Neuronal stem cell (in vitro differentiated cells): ENCODE data around the gene TBL3.

Source experiments
- DNase-seq: peaks from one replicate; pipeline ENCODE4 v3.0.0-alpha.2; 2013; ENCODE audit warnings: low spot score
- H2AFZ ChIP-seq: one replicate; pipeline ENCODE4 v1.6.1; 2013; ENCODE audit warnings: mild to moderate bottlenecking, low read length, inconsistent platforms
- H2AK5ac ChIP-seq: 2 replicates; pipeline ENCODE4 v1.6.1; 2013; ENCODE audit warnings: low read depth, mild to moderate bottlenecking, inconsistent platforms, low read length, moderate library complexity, mixed read lengths
- H2BK120ac ChIP-seq: 2 replicates; pipeline ENCODE4 v1.6.1; 2013; ENCODE audit warnings: low read depth, mild to moderate bottlenecking, inconsistent platforms, low read length, moderate library complexity, mixed read lengths
- H2BK12ac ChIP-seq: one replicate; pipeline ENCODE4 v1.6.1; 2013; ENCODE audit warnings: low read length, inconsistent platforms
- H2BK15ac ChIP-seq: 2 replicates; pipeline ENCODE4 v1.6.1; 2013; ENCODE audit warnings: mild to moderate bottlenecking, low read length, inconsistent platforms, mixed read lengths
- H2BK5ac ChIP-seq: one replicate; pipeline ENCODE4 v1.6.1; 2013; ENCODE audit warnings: inconsistent platforms, mild to moderate bottlenecking, low read length, moderate library complexity
- H3K14ac ChIP-seq: one replicate; pipeline ENCODE4 v1.6.1; 2013; ENCODE audit warnings: low read length, inconsistent platforms
- H3K18ac ChIP-seq: 2 replicates; pipeline ENCODE4 v1.6.1; 2013; ENCODE audit warnings: low read length, inconsistent platforms
- H3K23ac ChIP-seq: 2 replicates; pipeline ENCODE4 v1.6.1; 2013; ENCODE audit warnings: low read depth, mild to moderate bottlenecking, mixed read lengths, low read length, inconsistent platforms; ENCODE audit not compliant: poor library complexity
- H3K27ac ChIP-seq: replicated peaks from 3 replicates; pipeline ENCODE4 v1.5.1; 2013; ENCODE audit warnings: low read length, inconsistent platforms
- H3K27me3 ChIP-seq, 3 experiments: 2 replicates each; pipeline ENCODE4 v1.6.1; 2013; ENCODE audit warnings: low read length in 3 of 3, mild to moderate bottlenecking in 2 of 3, inconsistent platforms in 1 of 3, low read depth in 1 of 3, mixed read lengths in 1 of 3, moderate library complexity in 1 of 3; ENCODE audit not compliant: control insufficient read depth in 3 of 3, insufficient read depth in 3 of 3
- H3K36me3 ChIP-seq, 2 donors: replicated peaks in 1 of 2; 2 replicates each; pipeline ENCODE4 v1.6.1; 2013; ENCODE audit warnings: low read length in 2 of 2; ENCODE audit not compliant: control insufficient read depth in 2 of 2, insufficient read depth in 2 of 2
- H3K4ac ChIP-seq: 2 replicates; pipeline ENCODE4 v1.6.1; 2013; ENCODE audit warnings: inconsistent platforms, mild to moderate bottlenecking, low read length, moderate library complexity
- H3K4me1 ChIP-seq, 2 donors: 1 replicate in 1 of 2; 2 replicates in 1 of 2; pipeline ENCODE4 v1.6.1; 2013; ENCODE audit warnings: low read length in 2 of 2, low read depth in 1 of 2; ENCODE audit not compliant: control insufficient read depth in 2 of 2, insufficient read depth in 1 of 2
- H3K4me2 ChIP-seq: one replicate; pipeline ENCODE4 v1.6.1; 2013; ENCODE audit warnings: mild to moderate bottlenecking, low read length, inconsistent platforms; ENCODE audit not compliant: insufficient read depth, poor library complexity, severe bottlenecking
- H3K4me3 ChIP-seq, 2 donors: 2 replicates each; pipeline ENCODE4 v1.5.1; 2013; ENCODE audit warnings: low read length in 2 of 2, mild to moderate bottlenecking in 2 of 2, inconsistent platforms in 1 of 2, moderate library complexity in 1 of 2
- H3K79me1 ChIP-seq: one replicate; pipeline ENCODE4 v1.6.1; 2013; ENCODE audit warnings: low read depth, mild to moderate bottlenecking, inconsistent platforms, low read length, moderate library complexity
- H3K9ac ChIP-seq: one replicate; pipeline ENCODE4 v1.6.1; 2013; ENCODE audit warnings: mild to moderate bottlenecking, low read depth, low read length, inconsistent platforms; ENCODE audit not compliant: poor library complexity
- H3K9me3 ChIP-seq, 2 donors: replicated peaks in 1 of 2; 2 replicates each; pipeline versions ENCODE3 to v1.6.1; 2013; ENCODE audit warnings: low read length in 2 of 2, mild to moderate bottlenecking in 2 of 2, inconsistent platforms in 1 of 2, low read depth in 1 of 2, mixed read lengths in 1 of 2, moderate library complexity in 1 of 2; ENCODE audit not compliant: control insufficient read depth in 2 of 2, insufficient read depth in 1 of 2
- H4K8ac ChIP-seq: one replicate; pipeline ENCODE4 v1.6.1; 2013; ENCODE audit warnings: low read depth, mild to moderate bottlenecking, inconsistent platforms, low read length, moderate library complexity
- H4K91ac ChIP-seq: one replicate; pipeline ENCODE4 v1.6.1; 2013; ENCODE audit warnings: low read length, low read depth, mild to moderate bottlenecking, inconsistent platforms; ENCODE audit not compliant: poor library complexity
- WGBS, 2 donors: extraction: QIAGEN DNeasy Blood & Tissue Kit; methylation state at CpG; one replicate each; pipeline ENCODE4 v1.1.7; 2013; ENCODE audit warnings: missing lambda C conversion rate in 2 of 2, mixed read lengths in 1 of 2; ENCODE audit not compliant: insufficient read length in 2 of 2, insufficient replicate concordance in 1 of 2; ENCODE audit errors: extremely low coverage in 2 of 2; 5-methylcytosine and 5-hydroxymethylcytosine counted together

TBL3 gene

GRCh38 chr16:1926271-1926670, 45.6 kb upstream of the TBL3 start:
- H4K8ac ChIP-seq = no peak overlapping the region
- no peak overlapping the region for H3K14ac ChIP-seq
- peak overlapping the region; percentile 12 for H3K9ac ChIP-seq
- H3K18ac ChIP-seq = no peak overlapping the region
- H3K4me2 ChIP-seq = no peak overlapping the region
- no peak overlapping the region for H3K27ac ChIP-seq
- H3K27me3 ChIP-seq = peaks cover 0 to 54% (median 20%) of the 10 kb centered on the region in 3 experiments
- H2BK5ac ChIP-seq = peak overlapping the region; percentile 43
- no peak overlapping the region for H2AFZ ChIP-seq
- H4K91ac ChIP-seq = no peak overlapping the region
- no peak overlapping the region for H2BK12ac ChIP-seq
- no CpG with 5 or more reads among the region's 11 CpGs for WGBS, 2 donors
- no peak overlapping the region for H2BK120ac ChIP-seq
- H2AK5ac ChIP-seq = peak overlapping the region; percentile 86
- no peaks in the 10 kb centered on the region for H3K36me3 ChIP-seq
- H3K4ac ChIP-seq = no peak overlapping the region
- H3K4me3 ChIP-seq = no peak overlapping the region
- no peak overlapping the region for H2BK15ac ChIP-seq
- H3K4me1 ChIP-seq = peaks cover under 1 to 14% of the 10 kb centered on the region in 2 donors
- H3K23ac ChIP-seq = no peak overlapping the region
- no peaks in the 10 kb centered on the region for H3K79me1 ChIP-seq
- peaks cover 0 to 3% of the 10 kb centered on the region in 2 donors for H3K9me3 ChIP-seq
- no peak for DNase-seq

- H3K23ac ChIP-seq = peak overlapping the region; percentile 98
- peak overlapping the region; percentile 96 for H2AFZ ChIP-seq
- H2BK12ac ChIP-seq = no peak overlapping the region
- WGBS, 2 donors = no CpG with 5 or more reads among the region's 11 CpGs
- no peak overlapping the region for H3K14ac ChIP-seq
- no peak for DNase-seq
- no peaks in the 10 kb centered on the region for H3K36me3 ChIP-seq
- H3K4me1 ChIP-seq = peaks cover 4 to 6% of the 10 kb centered on the region in 2 donors
- peak overlapping the region; percentile 29 to 43 for H3K4me3 ChIP-seq
- H3K4me2 ChIP-seq = peak overlapping the region; percentile 73
- no peak overlapping the region for H3K4ac ChIP-seq
- no peaks in the 10 kb centered on the region for H3K79me1 ChIP-seq
- no peak overlapping the region for H4K91ac ChIP-seq
- no peak overlapping the region for H2AK5ac ChIP-seq
- peak overlapping the region; percentile 37 for H2BK15ac ChIP-seq
- H3K18ac ChIP-seq = peak overlapping the region; percentile 93
- no peak overlapping the region for H4K8ac ChIP-seq
- H3K27me3 ChIP-seq = peaks cover 0 to 33% (median 7%) of the 10 kb centered on the region in 3 experiments
- no peak overlapping the region for H3K9ac ChIP-seq
- H3K9me3 ChIP-seq = no peaks in the 10 kb centered on the region
- H2BK5ac ChIP-seq = peak overlapping the region; percentile 53
- H2BK120ac ChIP-seq = no peak overlapping the region
- H3K27ac ChIP-seq = no peak overlapping the region
These were observed 42.7 kb upstream of the TBL3 start for GRCh38 chr16:1929105-1929504.

- Histone ChIP-seq H3K4me3 (peak overlapping the region; percentile 29 to 65), H3K4me2 (peak overlapping the region; percentile 73), H3K4me1 (peaks cover 4 to 6% of the 10 kb centered on the region in 2 donors), H2BK15ac (peak overlapping the region; percentile 99), H3K18ac (peak overlapping the region; percentile 95), H2BK120ac (peak overlapping the region; percentile 76), H3K27me3 (peaks cover 0 to 26% (median 5%) of the 10 kb centered on the region in 3 experiments), H2AFZ (peak overlapping the region; percentile 96), H3K4ac (peak overlapping the region; percentile 99), H2BK5ac (peak overlapping the region; percentile 53), H3K9me3 (no peaks in the 10 kb centered on the region), H2BK12ac (peak overlapping the region; percentile 90), H3K23ac (peak overlapping the region; percentile 98), H3K79me1 (no peaks in the 10 kb centered on the region), H3K27ac (no peak overlapping the region), H4K91ac (no peak overlapping the region), H3K14ac (peak overlapping the region; percentile 56), H3K9ac (no peak overlapping the region), H2AK5ac (peak overlapping the region; percentile 95), H3K36me3 (no peaks in the 10 kb centered on the region), H4K8ac (peak overlapping the region; percentile 17)
- DNase-seq = peak; percentile 79
- no CpG with 5 or more reads among the region's 70 CpGs for WGBS, 2 donors
These were observed 42.1 kb upstream of the TBL3 start for GRCh38 chr16:1929578-1930337.

DNA sequence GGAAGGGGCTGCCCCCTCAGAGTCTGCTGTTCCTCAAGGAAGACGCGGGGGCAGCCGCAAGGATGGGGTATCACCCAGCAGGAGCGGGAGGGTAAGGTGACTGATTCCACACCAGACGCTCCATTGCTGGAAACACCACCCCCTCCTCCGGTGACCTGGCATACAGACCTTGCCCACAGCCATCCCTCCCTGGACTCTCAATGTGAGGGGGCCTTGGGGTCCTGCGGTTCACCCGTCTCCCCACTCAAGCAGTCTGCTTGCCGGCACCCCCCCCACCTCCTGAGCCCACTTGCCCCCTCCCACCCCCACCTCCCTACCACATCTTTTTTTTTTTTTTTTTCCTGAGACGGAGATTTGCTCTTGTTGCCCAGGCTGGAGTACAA, 41.5 kb upstream of the TBL3 start:
- H2BK5ac ChIP-seq = no peak overlapping the region
- no peak for DNase-seq
- peak overlapping the region; percentile 99 for H3K4ac ChIP-seq
- H3K36me3 ChIP-seq = no peaks in the 10 kb centered on the region
- H3K4me3 ChIP-seq = no peak overlapping the region
- peak overlapping the region; percentile 98 for H3K23ac ChIP-seq
- no peaks in the 10 kb centered on the region for H3K9me3 ChIP-seq
- no peak overlapping the region for H4K91ac ChIP-seq
- H2BK120ac ChIP-seq = peak overlapping the region; percentile 76
- no CpG with 5 or more reads among the region's 10 CpGs for WGBS, 2 donors
- H3K14ac ChIP-seq = peak overlapping the region; percentile 56
- H2AK5ac ChIP-seq = peak overlapping the region; percentile 95
- H3K18ac ChIP-seq = peak overlapping the region; percentile 95
- H3K27me3 ChIP-seq = peaks cover 0 to 22% (median 5%) of the 10 kb centered on the region in 3 experiments
- H3K9ac ChIP-seq = no peak overlapping the region
- no peak overlapping the region for H3K4me2 ChIP-seq
- no peak overlapping the region for H3K27ac ChIP-seq
- H2BK12ac ChIP-seq = peak overlapping the region; percentile 90
- peak overlapping the region; percentile 99 for H2BK15ac ChIP-seq
- no peaks in the 10 kb centered on the region for H3K79me1 ChIP-seq
- H2AFZ ChIP-seq = peak overlapping the region; percentile 96
- H3K4me1 ChIP-seq = peaks cover 4 to 7% of the 10 kb centered on the region in 2 donors
- H4K8ac ChIP-seq = peak overlapping the region; percentile 17
